ENCODE data around the gene ANKRD50.

Gene ANKRD50

GRCh38 chr4:124644621-124645020, 67.9 kb downstream of the ANKRD50 start:
- CTCF ChIA-PET = interaction anchor here (0.6 to 0.9 kb wide), 2 partner anchors 138 to 277 kb away, joined by 3 to 4 read pairs; no protein-coding TSS in a partner anchor
- H3K27ac ChIP-seq = no peak overlapping the region
- POLR2A ChIA-PET (ENCODE audit: low non-redundant PET) = no interaction called here
- no peak for TF ChIP-seq CTCF (conservative IDR thresholded peaks at IDR 0.05; ENCODE audit: low read depth)
- DNase-seq (ENCODE audit: low spot score) = no peak

GRCh38 chr4:124642846-124643245, 69.7 kb downstream of the ANKRD50 start:
- H3K27ac ChIP-seq = no peak overlapping the region
- CTCF ChIA-PET = no interaction called here
- DNase-seq (ENCODE audit: low spot score) = no peak
- POLR2A ChIA-PET (ENCODE audit: low non-redundant PET) = no interaction called here
- TF ChIP-seq CTCF (conservative IDR thresholded peaks at IDR 0.05; ENCODE audit: low read depth) = no peak

GRCh38 chr4:124641715-124642381, 70.7 kb downstream of the ANKRD50 start:
- peak; percentile 38 for DNase-seq (ENCODE audit: low spot score)

GRCh38 chr4:124640022-124640730, 72.4 kb downstream of the ANKRD50 start:
- ChIA-PET POLR2A (ENCODE audit: low non-redundant PET) (no interaction called here), CTCF (interaction anchor here (0.6 kb wide), 1 partner anchor 119 kb away, joined by 3 read pairs; no protein-coding TSS in a partner anchor)
- TF ChIP-seq CTCF (conservative IDR thresholded peaks at IDR 0.05; ENCODE audit: low read depth) = no peak
- DNase-seq (ENCODE audit: low spot score) = peak; percentile 60
- H3K27ac ChIP-seq = no peak overlapping the region

More at GRCh38 chr4:124641715-124642381, 70.7 kb downstream of the ANKRD50 start:
- ChIA-PET CTCF (no interaction called here), POLR2A (ENCODE audit: low non-redundant PET) (interaction anchor here (0.6 kb wide), 1 partner anchor 11 kb away, joined by 3 read pairs; no protein-coding TSS in a partner anchor)
- no peak for TF ChIP-seq CTCF (conservative IDR thresholded peaks at IDR 0.05; ENCODE audit: low read depth)
- H3K27ac ChIP-seq = no peak overlapping the region

- DNase-seq (ENCODE audit: low spot score) = no peak
- no peak for TF ChIP-seq CTCF (conservative IDR thresholded peaks at IDR 0.05; ENCODE audit: low read depth)
- CTCF ChIA-PET = no interaction called here
- no peak overlapping the region for H3K27ac ChIP-seq
- POLR2A ChIA-PET (ENCODE audit: low non-redundant PET) = no interaction called here
Measured at GRCh38 chr4:124637321-124637720, 75.2 kb downstream of the ANKRD50 start.

GRCh38 chr4:124636788-124637187, 75.7 kb downstream of the ANKRD50 start:
- no peak overlapping the region for H3K27ac ChIP-seq
- ChIA-PET CTCF (no interaction called here), POLR2A (ENCODE audit: low non-redundant PET) (no interaction called here)
- no peak for TF ChIP-seq CTCF (conservative IDR thresholded peaks at IDR 0.05; ENCODE audit: low read depth)
- no peak for DNase-seq (ENCODE audit: low spot score)

All from RWPE1 (cell line).